Measurements from ENCODE around the gene NCS1.

Gene NCS1

GRCh38 chr9:130217838-130218237 lies 45.6 kb downstream of the NCS1 start:
- no peaks in the 10 kb centered on the region for H3K36me3 ChIP-seq (ENCODE audit: control insufficient read depth, low read length)
- no peaks in the 10 kb centered on the region for H4K20me1 ChIP-seq (ENCODE audit: control insufficient read depth, insufficient read depth, low read depth, low read length)
- no peak overlapping the region for H3K4me3 ChIP-seq (ENCODE audit: low read length)
- TF ChIP-seq EZH2phosphoT487 (IDR thresholded peaks at IDR 0.05; ENCODE audit: borderline replicate concordance, low read length) (no peak), CTCF (IDR thresholded peaks at IDR 0.05; ENCODE audit: low read depth, low read length, poor library complexity, severe bottlenecking) (no peak)
- no peaks in the 10 kb centered on the region for H3K9me2 ChIP-seq (replicated peaks; ENCODE audit: control insufficient read depth, low read length)
- H3F3A ChIP-seq (ENCODE audit: control insufficient read depth, insufficient read depth), result no peaks in the 10 kb centered on the region
- H3K27ac ChIP-seq (ENCODE audit: low read depth, low read length), result no peak overlapping the region
- no peaks in the 10 kb centered on the region for H3K4me1 ChIP-seq (ENCODE audit: control insufficient read depth, low read length)
- no peaks in the 10 kb centered on the region for H3K9me3 ChIP-seq (ENCODE audit: control insufficient read depth, insufficient read depth, low read length)
- H3K27me3 ChIP-seq (ENCODE audit: control insufficient read depth, low read length), result no peaks in the 10 kb centered on the region
- no peak overlapping the region for H3K4me2 ChIP-seq (ENCODE audit: low read length)
- H3K79me2 ChIP-seq (ENCODE audit: control insufficient read depth, low read length), result no peaks in the 10 kb centered on the region

DNA sequence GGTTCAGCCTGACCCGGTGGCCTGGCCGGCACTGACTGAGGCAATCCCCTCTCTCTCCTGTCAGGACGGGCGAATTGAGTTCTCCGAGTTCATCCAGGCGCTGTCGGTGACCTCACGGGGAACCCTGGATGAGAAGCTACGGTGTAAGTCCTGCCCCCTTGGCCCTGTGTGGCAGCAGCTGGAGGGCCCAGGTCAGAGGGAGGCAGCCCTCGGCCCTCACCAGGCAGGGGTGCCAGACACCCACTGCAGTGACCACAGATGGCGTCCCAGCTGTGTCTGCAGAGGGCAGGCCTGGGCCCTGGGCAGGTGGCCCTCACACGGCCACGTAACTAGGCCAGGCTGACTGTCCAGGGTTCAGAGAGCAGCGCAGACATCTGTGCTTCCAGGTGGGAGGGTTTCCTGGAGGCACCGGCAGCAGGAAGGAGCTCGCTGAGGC lies 47.5 kb downstream of the NCS1 start:
- H3K27me3 ChIP-seq (ENCODE audit: control insufficient read depth, low read length), result no peaks in the 10 kb centered on the region
- no peak overlapping the region for H3K27ac ChIP-seq (ENCODE audit: low read depth, low read length)
- H3K4me2 ChIP-seq (ENCODE audit: low read length), result no peak overlapping the region
- H3F3A ChIP-seq (ENCODE audit: control insufficient read depth, insufficient read depth), result no peaks in the 10 kb centered on the region
- H3K36me3 ChIP-seq (ENCODE audit: control insufficient read depth, low read length), result no peaks in the 10 kb centered on the region
- no peak for TF ChIP-seq CTCF (IDR thresholded peaks at IDR 0.05; ENCODE audit: low read depth, low read length, poor library complexity, severe bottlenecking)
- no peak for TF ChIP-seq EZH2phosphoT487 (IDR thresholded peaks at IDR 0.05; ENCODE audit: borderline replicate concordance, low read length)
- no peak overlapping the region for H3K4me3 ChIP-seq (ENCODE audit: low read length)
- no peaks in the 10 kb centered on the region for H3K9me3 ChIP-seq (ENCODE audit: control insufficient read depth, insufficient read depth, low read length)
- H3K9me2 ChIP-seq (replicated peaks; ENCODE audit: control insufficient read depth, low read length), result no peaks in the 10 kb centered on the region
- H3K4me1 ChIP-seq (ENCODE audit: control insufficient read depth, low read length), result no peaks in the 10 kb centered on the region
- no peaks in the 10 kb centered on the region for H4K20me1 ChIP-seq (ENCODE audit: control insufficient read depth, insufficient read depth, low read depth, low read length)
- H3K79me2 ChIP-seq (ENCODE audit: control insufficient read depth, low read length), result no peaks in the 10 kb centered on the region

GRCh38 chr9:130220352-130220751 lies 48.1 kb downstream of the NCS1 start:
- Histone ChIP-seq H3K9me3 (ENCODE audit: control insufficient read depth, insufficient read depth, low read length) (no peaks in the 10 kb centered on the region), H3K27ac (ENCODE audit: low read depth, low read length) (no peak overlapping the region)

More at GRCh38 chr9:130220352-130220751, 48.1 kb downstream of the NCS1 start:
- no peaks in the 10 kb centered on the region for H3K27me3 ChIP-seq (ENCODE audit: control insufficient read depth, low read length)
- no peak overlapping the region for H3K4me2 ChIP-seq (ENCODE audit: low read length)
- H3F3A ChIP-seq (ENCODE audit: control insufficient read depth, insufficient read depth), result no peaks in the 10 kb centered on the region
- no peaks in the 10 kb centered on the region for H3K9me2 ChIP-seq (replicated peaks; ENCODE audit: control insufficient read depth, low read length)
- no peaks in the 10 kb centered on the region for H3K4me1 ChIP-seq (ENCODE audit: control insufficient read depth, low read length)
- H4K20me1 ChIP-seq (ENCODE audit: control insufficient read depth, insufficient read depth, low read depth, low read length), result no peaks in the 10 kb centered on the region
- no peak overlapping the region for H3K4me3 ChIP-seq (ENCODE audit: low read length)
- H3K79me2 ChIP-seq (ENCODE audit: control insufficient read depth, low read length), result no peaks in the 10 kb centered on the region
- TF ChIP-seq CTCF (IDR thresholded peaks at IDR 0.05; ENCODE audit: low read depth, low read length, poor library complexity, severe bottlenecking), result no peak
- TF ChIP-seq EZH2phosphoT487 (IDR thresholded peaks at IDR 0.05; ENCODE audit: borderline replicate concordance, low read length), result no peak
- H3K36me3 ChIP-seq (ENCODE audit: control insufficient read depth, low read length), result no peaks in the 10 kb centered on the region

Measured in DOHH2 (cell line).